NT2/D1 (cell line): ENCODE data around the gene TP53I3.

Experiments
- DNase-seq: peaks from one replicate; pipeline ENCODE4 v3.0.0-alpha.2; 2011; ENCODE audit warnings: low read depth, low spot score
- H3K27me3 ChIP-seq: 2 replicates; pipeline ENCODE4 v1.6.0; 2011; ENCODE audit warnings: mild to moderate bottlenecking; ENCODE audit not compliant: insufficient read length, insufficient read depth
- H3K36me3 ChIP-seq: 2 replicates; pipeline ENCODE4 v1.6.1; 2011; ENCODE audit warnings: mild to moderate bottlenecking, low read length, mixed read lengths; ENCODE audit not compliant: insufficient read depth, insufficient read length
- H3K4me1 ChIP-seq: 2 replicates; pipeline ENCODE4 v1.5.1; 2011; ENCODE audit not compliant: insufficient read depth, insufficient read length
- H3K4me3 ChIP-seq: 2 replicates; pipeline ENCODE4 v1.5.1; 2011; ENCODE audit warnings: low read depth; ENCODE audit not compliant: insufficient read length
- H3K9ac ChIP-seq: 2 replicates; pipeline ENCODE4 v1.6.0; 2011; ENCODE audit warnings: low read depth; ENCODE audit not compliant: insufficient read length
- H3K9me3 ChIP-seq: 2 replicates; pipeline ENCODE4 v1.5.1; 2011; ENCODE audit warnings: mild to moderate bottlenecking, low read length; ENCODE audit not compliant: insufficient read depth
- SUZ12 ChIP-seq: IDR thresholded peaks from 2 replicates; pipeline ENCODE4 v1.6.1; 2011; ENCODE audit not compliant: insufficient read length, insufficient read depth; ENCODE audit errors: extremely low read depth
- YY1 ChIP-seq: IDR thresholded peaks from 2 replicates; pipeline ENCODE4 v1.6.1; 2011; ENCODE audit not compliant: insufficient read length, insufficient read depth
- ZNF274 ChIP-seq: IDR thresholded peaks from 2 replicates; pipeline ENCODE4 v1.6.1; 2011; ENCODE audit warnings: mild to moderate bottlenecking, low read depth, low read length

The TP53I3 gene

GRCh38 chr2:24040511-24040910 is 44.1 kb downstream of the TP53I3 start:
- no peak overlapping the region for H3K4me3 ChIP-seq
- H3K4me1 ChIP-seq = peaks cover under 1% of the 10 kb centered on the region
- DNase-seq = no peak
- H3K9ac ChIP-seq = no peak overlapping the region
- H3K36me3 ChIP-seq = peaks cover 34% of the 10 kb centered on the region
- TF ChIP-seq YY1 = no peak
- H3K9me3 ChIP-seq = no peaks in the 10 kb centered on the region
- no peaks in the 10 kb centered on the region for H3K27me3 ChIP-seq

GRCh38 chr2:24038786-24039499 is 45.7 kb downstream of the TP53I3 start:
- no peak for DNase-seq

More at GRCh38 chr2:24038786-24039499, 45.7 kb downstream of the TP53I3 start:
- Histone ChIP-seq H3K27me3 (no peaks in the 10 kb centered on the region), H3K9me3 (no peaks in the 10 kb centered on the region), H3K4me3 (no peak overlapping the region), H3K4me1 (no peaks in the 10 kb centered on the region), H3K36me3 (peaks cover 38% of the 10 kb centered on the region), H3K9ac (no peak overlapping the region)
- TF ChIP-seq SUZ12 (no peak), YY1 (no peak), ZNF274 (no peak)
